GM21526 (cell line): ENCODE measurements around the gene SLC22A23.

Experiments
- ATAC-seq: cut with Tn5 transposase; IDR thresholded peaks from one replicate; pipeline ENCODE4 v1.9.1; 2021; ENCODE audit warnings: moderate library complexity; ENCODE audit not compliant: unreplicated experiment, low FRiP score

Gene SLC22A23

GRCh38 chr6:3376064-3376463 is 80.8 kb downstream of the SLC22A23 start:
- no peak for ATAC-seq

GRCh38 chr6:3373597-3374203 is 83.2 kb downstream of the SLC22A23 start:
- no peak for ATAC-seq

- ATAC-seq, result no peak
Observed at GRCh38 chr6:3372912-3373554, 83.8 kb downstream of the SLC22A23 start.

- no peak for ATAC-seq
Observed at GRCh38 chr6:3372184-3372846, 84.5 kb downstream of the SLC22A23 start.

- ATAC-seq, result no peak
Observed at GRCh38 chr6:3371222-3371949, 85.5 kb downstream of the SLC22A23 start.

GRCh38 chr6:3370361-3371221 is 86.3 kb downstream of the SLC22A23 start:
- no peak for ATAC-seq

GRCh38 chr6:3369985-3370360 is 86.9 kb downstream of the SLC22A23 start:
- ATAC-seq, result no peak

- no peak for ATAC-seq
Observed at GRCh38 chr6:3368685-3369084, 88.2 kb downstream of the SLC22A23 start.

- ATAC-seq, result no peak
Observed at GRCh38 chr6:3367630-3368029, 89.2 kb downstream of the SLC22A23 start.

GRCh38 chr6:3366596-3367413 is 90.0 kb downstream of the SLC22A23 start:
- ATAC-seq, result no peak

- ATAC-seq, result no peak
Observed at GRCh38 chr6:3364391-3364790, 92.5 kb downstream of the SLC22A23 start.

GRCh38 chr6:3363296-3364025 is 93.4 kb downstream of the SLC22A23 start:
- no peak for ATAC-seq

- ATAC-seq, result no peak
Observed at GRCh38 chr6:3361312-3362037, 95.4 kb downstream of the SLC22A23 start.

GRCh38 chr6:3360727-3361045 is 96.2 kb downstream of the SLC22A23 start:
- ATAC-seq, result no peak

- no peak for ATAC-seq
Observed at GRCh38 chr6:3359973-3360726, 96.7 kb downstream of the SLC22A23 start.

- ATAC-seq, result no peak
Observed at GRCh38 chr6:3359101-3359752, 97.6 kb downstream of the SLC22A23 start.

GRCh38 chr6:3358413-3359100 is 98.3 kb downstream of the SLC22A23 start:
- ATAC-seq, result no peak
